Subcutaneous adipose tissue (tissue), 4 donors: ENCODE results near the gene C7. TPM values are rescaled to one million over a fixed set of nuclear protein-coding genes. Genes with fewer than 3 reads are reported as not detected.

ENCODE experiments used
- CTCF ChIP-seq: fragments of 450-650 bp; IDR thresholded peaks from one replicate; pipeline ENCODE4 v1.5.1; 2016; ENCODE audit warnings: low read depth, mild to moderate bottlenecking, control low read depth, antibody characterized with exemption, moderate library complexity
- total RNA-seq, 4 donors: library from RNA; depleted of rRNA; stranded (reverse); fragments of >200 nt; gene quantifications; one replicate each; pipeline ENCODE4 v1.1.0, GENCODE V29; 2016

The C7 gene
- total RNA-seq, 4 donors from 2014 or later: 72.4 to 311 (median 113) TPM

- TF ChIP-seq CTCF: no peak
Measured at GRCh38 chr5:40985501-40985900, 76.2 kb downstream of the C7 start.

GRCh38 chr5:40986666-40987065, 77.4 kb downstream of the C7 start:
- TF ChIP-seq CTCF: no peak

DNA sequence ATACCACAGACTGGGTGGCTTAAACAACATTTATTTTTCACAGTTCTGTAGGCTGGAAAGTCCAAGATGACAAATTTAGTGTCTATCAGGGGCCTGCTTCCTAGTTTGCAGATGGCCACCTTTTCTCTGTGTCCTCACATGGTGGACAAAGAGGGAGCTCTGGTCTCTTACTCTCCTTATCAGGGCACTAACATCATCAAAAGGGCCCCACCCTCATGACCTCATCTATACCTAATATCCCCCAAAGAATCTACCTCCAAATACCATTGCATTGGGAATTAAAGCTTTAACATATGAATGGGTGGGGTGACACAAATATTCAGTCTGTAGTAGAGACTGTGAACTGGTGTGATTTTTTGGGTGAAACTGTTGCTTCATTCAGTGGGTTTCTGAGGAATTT, 78.1 kb downstream of the C7 start:
- no peak for TF ChIP-seq CTCF

GRCh38 chr5:40988746-40989510, 79.6 kb downstream of the C7 start:
- TF ChIP-seq CTCF: no peak

GRCh38 chr5:40991168-40991980, 82.1 kb downstream of the C7 start:
- TF ChIP-seq CTCF: no peak

- no peak for TF ChIP-seq CTCF
Measured at GRCh38 chr5:40991981-40992559, 82.8 kb downstream of the C7 start.

DNA sequence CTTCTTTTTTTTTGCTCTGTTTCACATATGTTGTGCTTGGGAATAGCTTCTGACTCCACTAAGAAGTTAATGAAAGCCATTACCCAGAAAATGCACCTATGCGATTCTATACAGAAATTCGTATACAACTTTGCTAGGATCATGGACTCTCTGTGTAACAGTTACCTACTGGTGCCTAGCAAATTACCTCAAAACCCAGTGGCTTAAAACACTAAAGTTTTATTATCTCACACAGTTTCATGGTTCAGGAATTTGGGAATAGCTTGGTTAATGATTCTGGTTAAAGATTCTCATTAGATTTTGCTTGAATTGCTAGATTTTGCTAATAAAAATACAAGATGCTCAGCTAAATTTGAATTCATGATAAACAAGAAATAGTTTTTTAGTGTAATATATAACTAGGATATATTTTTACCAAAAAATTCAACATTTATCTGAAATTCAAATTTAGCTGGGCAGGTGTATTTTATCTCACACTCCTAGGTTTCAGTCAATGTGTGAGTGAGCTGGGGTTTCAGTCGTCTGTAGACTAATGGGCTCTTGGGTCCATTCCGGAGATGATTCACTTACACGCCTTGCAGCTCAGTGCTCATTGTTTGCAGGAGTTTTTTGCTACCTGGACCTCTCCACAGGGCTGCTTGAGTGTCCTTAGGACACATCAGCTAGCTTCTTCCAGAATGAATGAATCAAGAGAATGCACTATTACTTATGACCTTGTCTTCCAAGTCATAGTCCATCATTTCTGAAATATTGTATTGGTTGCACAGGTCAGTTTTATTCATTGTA, 86.7 kb downstream of the C7 start:
- no peak for TF ChIP-seq CTCF
